Measurements from ENCODE around the gene BICD2. TPM values are rescaled to one million over a fixed set of nuclear protein-coding genes. Genes with fewer than 3 reads are reported as not detected.

The BICD2 gene
- total RNA-seq, 1 experiment from 2014 or later: 51.8 TPM

- DNase-seq (ENCODE audit: low read depth): no peak
Observed at GRCh38 chr9:92749071-92749933, 15.3 kb downstream of the BICD2 start.

- no peak for DNase-seq (ENCODE audit: low read depth)
Observed at GRCh38 chr9:92748233-92748497, 16.5 kb downstream of the BICD2 start.

GRCh38 chr9:92747459-92748232 lies 17.0 kb downstream of the BICD2 start:
- DNase-seq (ENCODE audit: low read depth): peak; percentile 39

- peak; percentile 61 for DNase-seq (ENCODE audit: low read depth)
Observed at GRCh38 chr9:92746567-92747458, 17.8 kb downstream of the BICD2 start.

GRCh38 chr9:92745881-92746280 lies 18.8 kb downstream of the BICD2 start:
- DNase-seq (ENCODE audit: low read depth): no peak

GRCh38 chr9:92745331-92745730 lies 19.3 kb downstream of the BICD2 start:
- DNase-seq (ENCODE audit: low read depth): no peak

GRCh38 chr9:92740969-92741368 lies 23.7 kb downstream of the BICD2 start:
- DNase-seq (ENCODE audit: low read depth): no peak

GRCh38 chr9:92740446-92740961 lies 24.1 kb downstream of the BICD2 start:
- DNase-seq (ENCODE audit: low read depth): no peak

- no peak for DNase-seq (ENCODE audit: low read depth)
Observed at GRCh38 chr9:92740009-92740408, 24.6 kb downstream of the BICD2 start.

- DNase-seq (ENCODE audit: low read depth): no peak
Observed at GRCh38 chr9:92739346-92739970, 25.2 kb downstream of the BICD2 start.

GRCh38 chr9:92738661-92739081 lies 26.0 kb downstream of the BICD2 start:
- no peak for DNase-seq (ENCODE audit: low read depth)

- no peak for DNase-seq (ENCODE audit: low read depth)
Observed at GRCh38 chr9:92737611-92738299, 26.9 kb downstream of the BICD2 start.

- DNase-seq (ENCODE audit: low read depth): peak; percentile 45
Observed at GRCh38 chr9:92737216-92737606, 27.4 kb downstream of the BICD2 start.

- no peak for DNase-seq (ENCODE audit: low read depth)
Observed at GRCh38 chr9:92736563-92737215, 27.9 kb downstream of the BICD2 start.

GRCh38 chr9:92735636-92736562 lies 28.7 kb downstream of the BICD2 start:
- DNase-seq (ENCODE audit: low read depth): no peak

- no peak for DNase-seq (ENCODE audit: low read depth)
Observed at GRCh38 chr9:92734931-92735635, 29.6 kb downstream of the BICD2 start.

- DNase-seq (ENCODE audit: low read depth): no peak
Observed at GRCh38 chr9:92730897-92731296, 33.7 kb downstream of the BICD2 start.

- DNase-seq (ENCODE audit: low read depth): no peak
Observed at GRCh38 chr9:92729735-92730155, 34.9 kb downstream of the BICD2 start.
